ENCODE data around the gene NPM3.

DNA sequence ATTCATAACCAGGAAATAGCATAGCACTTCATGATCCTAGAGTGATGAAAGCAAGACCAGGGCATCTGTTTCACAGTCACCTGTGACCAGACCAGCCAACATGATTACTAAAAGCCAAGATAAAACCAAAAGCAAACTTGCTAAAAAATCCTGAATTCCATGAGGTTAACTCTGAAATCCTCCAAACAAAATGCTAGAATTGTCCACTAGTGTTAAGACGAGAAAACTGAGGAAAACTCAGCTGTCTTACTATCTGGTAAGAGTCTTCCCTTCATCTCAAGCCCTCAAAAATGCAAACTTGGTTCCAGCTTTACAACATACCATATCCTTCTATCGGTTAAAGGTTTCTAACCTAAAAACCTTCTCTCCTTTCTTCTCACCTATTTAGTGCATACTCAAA is 1.3 kb upstream of the NPM3 start:
- TF ChIP-seq, protein P1, sequence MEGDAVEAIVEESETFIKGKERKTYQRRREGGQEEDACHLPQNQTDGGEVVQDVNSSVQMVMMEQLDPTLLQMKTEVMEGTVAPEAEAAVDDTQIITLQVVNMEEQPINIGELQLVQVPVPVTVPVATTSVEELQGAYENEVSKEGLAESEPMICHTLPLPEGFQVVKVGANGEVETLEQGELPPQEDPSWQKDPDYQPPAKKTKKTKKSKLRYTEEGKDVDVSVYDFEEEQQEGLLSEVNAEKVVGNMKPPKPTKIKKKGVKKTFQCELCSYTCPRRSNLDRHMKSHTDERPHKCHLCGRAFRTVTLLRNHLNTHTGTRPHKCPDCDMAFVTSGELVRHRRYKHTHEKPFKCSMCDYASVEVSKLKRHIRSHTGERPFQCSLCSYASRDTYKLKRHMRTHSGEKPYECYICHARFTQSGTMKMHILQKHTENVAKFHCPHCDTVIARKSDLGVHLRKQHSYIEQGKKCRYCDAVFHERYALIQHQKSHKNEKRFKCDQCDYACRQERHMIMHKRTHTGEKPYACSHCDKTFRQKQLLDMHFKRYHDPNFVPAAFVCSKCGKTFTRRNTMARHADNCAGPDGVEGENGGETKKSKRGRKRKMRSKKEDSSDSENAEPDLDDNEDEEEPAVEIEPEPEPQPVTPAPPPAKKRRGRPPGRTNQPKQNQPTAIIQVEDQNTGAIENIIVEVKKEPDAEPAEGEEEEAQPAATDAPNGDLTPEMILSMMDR (IDR thresholded peaks at IDR 0.05), result no peak
- no peak for TF ChIP-seq POLR2A (IDR thresholded peaks at IDR 0.05)
